MM.1S (cell line): ENCODE results near the gene TNFRSF4.
"Not testable (repeated sequence)": the region's sequence is repeated elsewhere in the genome, so short reads cannot be mapped to it uniquely, and the experiment has no call there.

Source experiments
- DNase-seq: peaks from one replicate; pipeline ENCODE4 v3.0.0-alpha.2; 2015
- H2AFZ ChIP-seq: fragments of 300-600 bp; sonication (generic); 2 replicates; pipeline ENCODE4 v1.6.0; 2016; ENCODE audit warnings: antibody characterized with exemption, low read length
- H3F3A ChIP-seq: fragments of 300-600 bp; sonication (generic); 2 replicates; pipeline ENCODE4 v1.6.1; 2016; ENCODE audit warnings: mild to moderate bottlenecking, antibody characterized with exemption, low read length, moderate library complexity, mixed read lengths; ENCODE audit not compliant: insufficient read depth
- H3K27ac ChIP-seq: fragments of 300-600 bp; sonication (generic); 2 replicates; pipeline ENCODE4 v1.5.1; 2016; ENCODE audit warnings: mild to moderate bottlenecking, low read length
- H3K27me3 ChIP-seq: fragments of 300-600 bp; sonication (generic); replicated peaks from 2 replicates; pipeline ENCODE4 v1.6.0; 2016; ENCODE audit warnings: low read length; ENCODE audit not compliant: insufficient read depth
- H3K36me3 ChIP-seq: fragments of 300-600 bp; sonication (generic); replicated peaks from 2 replicates; pipeline ENCODE4 v1.6.1; 2016; ENCODE audit warnings: mild to moderate bottlenecking, low read length, mixed read lengths; ENCODE audit not compliant: insufficient read depth
- H3K4me1 ChIP-seq: fragments of 300-600 bp; sonication (generic); 2 replicates; pipeline ENCODE4 v1.6.1; 2016; ENCODE audit warnings: low read length, mixed read lengths
- H3K4me2 ChIP-seq: fragments of 300-600 bp; sonication (generic); 2 replicates; pipeline ENCODE4 v1.6.0; 2016; ENCODE audit warnings: low read depth, low read length
- H3K4me3 ChIP-seq: fragments of 300-600 bp; sonication (generic); 2 replicates; pipeline ENCODE4 v1.5.1; 2016; ENCODE audit warnings: low read length, mixed read lengths
- H3K79me2 ChIP-seq: fragments of 300-600 bp; sonication (generic); 2 replicates; pipeline ENCODE4 v1.6.1; 2016; ENCODE audit warnings: mixed run types, low read length, mixed read lengths
- H3K9ac ChIP-seq: fragments of 300-600 bp; sonication (generic); 2 replicates; pipeline ENCODE4 v1.6.1; 2016; ENCODE audit warnings: low read length, mixed read lengths
- H3K9me2 ChIP-seq: fragments of 300-600 bp; sonication (generic); replicated peaks from 2 replicates; pipeline ENCODE4 v1.6.1; 2016; ENCODE audit warnings: mild to moderate bottlenecking, low read length, mixed read lengths; ENCODE audit not compliant: insufficient read depth
- H3K9me3 ChIP-seq: fragments of 300-600 bp; sonication (generic); replicated peaks from 2 replicates; pipeline ENCODE4 v1.6.1; 2016; ENCODE audit warnings: mild to moderate bottlenecking, low read length, mixed read lengths; ENCODE audit not compliant: insufficient read depth
- H4K20me1 ChIP-seq: fragments of 300-600 bp; sonication (generic); 2 replicates; pipeline ENCODE4 v1.6.1; 2016; ENCODE audit warnings: mild to moderate bottlenecking, low read length, moderate library complexity, mixed read lengths; ENCODE audit not compliant: insufficient read depth
- EZH2 ChIP-seq: fragments of 300-600 bp; sonication (generic); optimal IDR thresholded peaks from 2 replicates; pipeline ENCODE3; 2017; ENCODE audit warnings: low read depth, mild to moderate bottlenecking, antibody characterized with exemption, low read length, mixed read lengths
- EZH2phosphoT487 ChIP-seq: fragments of 300-600 bp; sonication (generic); IDR thresholded peaks from 2 replicates; pipeline ENCODE4 v1.6.1; 2018; ENCODE audit warnings: antibody characterized with exemption, low read length
- TF ChIP-seq, protein P1 (sequence below): fragments of 300-600 bp; sonication (generic); IDR thresholded peaks from 2 replicates; pipeline ENCODE4 v1.5.1; 2016; ENCODE audit warnings: antibody characterized with exemption, low read length, mixed read lengths

Gene TNFRSF4

DNA sequence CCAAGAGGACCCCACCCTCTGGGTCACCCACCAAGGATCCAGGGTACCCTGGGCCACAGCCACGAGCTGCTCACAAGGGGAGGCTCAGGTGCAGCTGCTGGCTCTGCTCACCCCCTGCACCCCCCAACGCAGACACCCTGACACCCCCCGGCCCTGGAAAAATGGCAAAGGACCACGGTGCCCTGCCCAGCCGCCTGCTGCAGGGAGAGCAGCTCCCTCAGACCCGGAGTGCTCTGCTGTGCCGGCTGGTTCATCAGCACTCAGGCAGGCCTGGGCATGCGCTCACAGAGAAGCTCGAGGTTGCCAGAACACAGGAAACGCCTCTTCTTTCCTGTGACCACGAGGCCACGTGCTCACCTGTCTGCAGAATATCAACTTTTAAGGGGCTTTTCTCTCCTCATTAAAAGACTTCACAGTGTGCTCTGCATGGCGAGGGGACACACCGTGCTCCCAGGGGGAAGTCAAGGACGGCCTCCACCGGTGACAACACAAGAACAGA lies 36.9 kb upstream of the TNFRSF4 start:
- Histone ChIP-seq H3K27ac (no peak overlapping the region), H3K4me2 (no peak overlapping the region), H4K20me1 (no peaks in the 10 kb centered on the region)

DNA sequence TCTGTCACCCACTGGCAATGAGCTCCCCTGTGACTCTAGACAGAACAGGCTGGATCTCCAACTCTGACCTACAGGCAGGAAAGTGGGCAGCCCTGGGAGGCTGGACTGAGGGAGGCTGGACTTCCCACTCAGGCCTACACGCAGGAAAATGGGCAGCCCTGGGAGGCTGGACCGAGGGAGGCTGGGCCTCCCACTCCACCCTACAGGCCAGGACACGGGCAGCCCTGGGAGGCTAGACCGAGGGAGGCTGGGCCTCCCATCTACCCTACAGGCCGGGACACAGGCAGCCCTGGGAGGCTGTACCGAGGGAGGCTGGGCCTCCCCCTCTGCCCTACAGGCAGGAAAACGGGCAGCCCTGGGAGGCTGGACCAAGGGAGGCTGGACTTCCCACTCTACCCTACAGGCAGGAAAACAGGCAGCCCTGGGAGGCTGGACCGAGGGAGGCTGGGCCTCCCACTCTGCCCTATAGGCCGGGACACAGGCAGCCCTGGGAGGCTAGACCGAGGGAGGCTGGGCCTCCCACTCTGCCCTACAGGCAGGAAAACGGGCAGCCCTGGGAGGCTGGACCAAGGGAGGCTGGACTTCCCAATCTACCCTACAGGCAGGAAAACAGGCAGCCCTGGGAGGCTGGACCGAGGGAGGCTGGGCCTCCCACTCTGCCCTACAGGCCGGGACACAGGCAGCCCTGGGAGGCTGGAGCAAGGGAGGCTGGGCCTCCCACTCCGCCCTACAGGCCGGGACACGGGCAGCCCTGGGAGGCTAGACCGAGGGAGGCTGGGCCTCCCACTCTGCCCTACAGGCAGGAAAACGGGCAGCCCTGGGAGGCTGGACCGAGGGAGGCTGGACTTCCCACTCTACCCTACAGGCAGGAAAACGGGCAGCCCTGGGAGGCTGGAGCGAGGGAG lies 34.3 kb upstream of the TNFRSF4 start:
- not testable (repeated sequence) for H2AFZ ChIP-seq, H3F3A ChIP-seq, H3K36me3 ChIP-seq, H3K9ac ChIP-seq, H3K27ac ChIP-seq, H3K4me2 ChIP-seq, H3K4me3 ChIP-seq, H4K20me1 ChIP-seq, H3K79me2 ChIP-seq, H3K9me3 ChIP-seq, H3K4me1 ChIP-seq, H3K9me2 ChIP-seq, DNase-seq
- H3K27me3 ChIP-seq: peaks cover 22% of the 10 kb centered on the region

More for the DNA sequence above, 36.9 kb upstream of the TNFRSF4 start:
- DNase-seq: no peak
- Histone ChIP-seq H3F3A (no peaks in the 10 kb centered on the region), H3K79me2 (no peaks in the 10 kb centered on the region), H3K4me3 (no peak overlapping the region), H3K27me3 (peaks cover 11% of the 10 kb centered on the region), H3K9me2 (no peaks in the 10 kb centered on the region), H3K4me1 (no peaks in the 10 kb centered on the region), H3K9me3 (no peaks in the 10 kb centered on the region), H3K9ac (no peak overlapping the region), H3K36me3 (0 out of 2 replicates have a peak, but pooled peaks cover 4% of the 10 kb centered on the region), H2AFZ (no peak overlapping the region)
- TF ChIP-seq, protein P1, sequence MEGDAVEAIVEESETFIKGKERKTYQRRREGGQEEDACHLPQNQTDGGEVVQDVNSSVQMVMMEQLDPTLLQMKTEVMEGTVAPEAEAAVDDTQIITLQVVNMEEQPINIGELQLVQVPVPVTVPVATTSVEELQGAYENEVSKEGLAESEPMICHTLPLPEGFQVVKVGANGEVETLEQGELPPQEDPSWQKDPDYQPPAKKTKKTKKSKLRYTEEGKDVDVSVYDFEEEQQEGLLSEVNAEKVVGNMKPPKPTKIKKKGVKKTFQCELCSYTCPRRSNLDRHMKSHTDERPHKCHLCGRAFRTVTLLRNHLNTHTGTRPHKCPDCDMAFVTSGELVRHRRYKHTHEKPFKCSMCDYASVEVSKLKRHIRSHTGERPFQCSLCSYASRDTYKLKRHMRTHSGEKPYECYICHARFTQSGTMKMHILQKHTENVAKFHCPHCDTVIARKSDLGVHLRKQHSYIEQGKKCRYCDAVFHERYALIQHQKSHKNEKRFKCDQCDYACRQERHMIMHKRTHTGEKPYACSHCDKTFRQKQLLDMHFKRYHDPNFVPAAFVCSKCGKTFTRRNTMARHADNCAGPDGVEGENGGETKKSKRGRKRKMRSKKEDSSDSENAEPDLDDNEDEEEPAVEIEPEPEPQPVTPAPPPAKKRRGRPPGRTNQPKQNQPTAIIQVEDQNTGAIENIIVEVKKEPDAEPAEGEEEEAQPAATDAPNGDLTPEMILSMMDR: no peak
- TF ChIP-seq EZH2 (no peak), EZH2phosphoT487 (no peak)

DNA sequence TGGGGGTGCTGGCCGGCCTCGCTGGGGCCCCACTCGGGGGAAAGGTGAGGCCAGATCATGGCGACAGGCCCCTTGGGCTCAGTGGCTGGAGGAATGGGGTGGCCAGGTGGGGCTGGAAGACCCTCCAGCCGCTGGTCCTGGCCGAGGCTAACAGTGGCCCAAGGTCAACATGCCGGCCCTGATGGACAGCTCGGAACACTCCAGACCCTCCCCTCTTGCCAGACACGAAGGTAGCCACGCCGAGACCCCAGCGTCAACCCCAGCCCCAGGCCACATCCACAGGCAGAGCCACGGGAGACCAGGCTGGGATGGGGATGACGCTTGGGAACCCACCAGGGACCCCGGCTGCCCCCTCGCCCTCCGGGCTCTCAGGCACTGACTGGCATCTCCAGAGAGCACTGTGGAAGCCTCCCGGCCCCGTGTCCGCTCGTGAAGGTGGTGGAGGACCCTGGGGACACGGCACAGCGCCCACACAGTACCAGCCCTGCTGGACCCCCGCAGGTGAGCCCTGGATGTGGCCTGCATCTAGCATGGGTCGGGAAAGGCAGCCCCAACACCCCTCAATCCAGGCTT lies 33.5 kb upstream of the TNFRSF4 start:
- Histone ChIP-seq H2AFZ (no peak overlapping the region), H3K9me3 (no peaks in the 10 kb centered on the region), H3K4me2 (no peak overlapping the region), H3F3A (no peaks in the 10 kb centered on the region), H3K79me2 (no peaks in the 10 kb centered on the region), H3K4me3 (no peak overlapping the region), H3K36me3 (no peaks in the 10 kb centered on the region), H3K27me3 (peaks cover 24% of the 10 kb centered on the region), H3K9me2 (no peaks in the 10 kb centered on the region), H3K4me1 (no peaks in the 10 kb centered on the region), H3K27ac (no peak overlapping the region), H4K20me1 (no peaks in the 10 kb centered on the region), H3K9ac (no peak overlapping the region)
- TF ChIP-seq, protein P1: no peak
- TF ChIP-seq EZH2phosphoT487: no peak
- TF ChIP-seq EZH2: no peak
- no peak for DNase-seq
